AG04449 (cell line): Measurements from ENCODE around the gene ANKS1B.
A peak's percentile ranks its signal among the peaks of the same experiment; 100 is the strongest.

ENCODE experiments used
- CTCF ChIA-PET: fragments of 350-600 bp; formaldehyde crosslinking; extraction: SDS; loops from one replicate; lab custom pipeline; 2021; ENCODE audit warnings: antibody characterized with exemption; lab: Yijun Ruan, JAX
- POLR2A ChIA-PET: fragments of 400-600, 350-600 bp; formaldehyde crosslinking; extraction: SDS; loops from one replicate; lab custom pipeline; 2020; ENCODE audit warnings: antibody characterized with exemption, inconsistent platforms; lab: Yijun Ruan, JAX
- DNase-seq: peaks from one replicate; pipeline ENCODE4 v3.0.0-alpha.2; 2010; ENCODE audit warnings: low read depth, low spot score
- H3K4me3 ChIP-seq: 2 replicates; pipeline ENCODE4 v1.5.1; 2011; ENCODE audit warnings: low read depth, mild to moderate bottlenecking, control low read depth, low read length
- CTCF ChIP-seq: IDR thresholded peaks from one replicate; pipeline ENCODE4 v1.5.1; 2011; ENCODE audit warnings: mild to moderate bottlenecking, moderate library complexity, low read length, control low read depth, inconsistent platforms; ENCODE audit not compliant: insufficient read depth; ENCODE audit errors: missing control alignments

ANKS1B gene

GRCh38 chr12:98709022-98709421 is 1275.7 kb downstream of the ANKS1B start:
- H3K4me3 ChIP-seq: no peak overlapping the region
- no peak for TF ChIP-seq CTCF
- DNase-seq: no peak
- ChIA-PET CTCF (interaction anchor here (2.7 kb wide), 1 partner anchor 10 kb away, joined by 12 read pairs; no protein-coding TSS in a partner anchor), POLR2A (no interaction called here)

- no peak overlapping the region for H3K4me3 ChIP-seq
- ChIA-PET CTCF (interaction anchor here (3.1 kb wide), 1 partner anchor 297 kb away, joined by 15 read pairs; no protein-coding TSS in a partner anchor), POLR2A (no interaction called here)
- no peak for TF ChIP-seq CTCF
- no peak for DNase-seq
Observed at GRCh38 chr12:98701166-98701565, 1283.6 kb downstream of the ANKS1B start.

- no peak for DNase-seq
- POLR2A ChIA-PET: no interaction called here
- CTCF ChIA-PET: interaction anchor here (0.7 to 2.7 kb wide), 19 partner anchors 9 to 298 kb away, joined by 3 to 52 read pairs (median 4); no protein-coding TSS in a partner anchor
- no peak for TF ChIP-seq CTCF
- no peak overlapping the region for H3K4me3 ChIP-seq
Observed at GRCh38 chr12:98699586-98699985, 1285.2 kb downstream of the ANKS1B start.

- POLR2A ChIA-PET: no interaction called here
- TF ChIP-seq CTCF: peak; percentile 74
- DNase-seq: peak; percentile 4
- no peak overlapping the region for H3K4me3 ChIP-seq
- CTCF ChIA-PET: interaction anchor here (0.6 to 2.7 kb wide), 22 partner anchors 8 to 345 kb away, joined by 3 to 52 read pairs (median 4); no protein-coding TSS in a partner anchor
Observed at GRCh38 chr12:98698603-98699463, 1285.9 kb downstream of the ANKS1B start.

- no peak for TF ChIP-seq CTCF
- H3K4me3 ChIP-seq: no peak overlapping the region
- POLR2A ChIA-PET: no interaction called here
- no peak for DNase-seq
- CTCF ChIA-PET: interaction anchor here (0.7 to 1.0 kb wide), 2 partner anchors 45 to 241 kb away, joined by 3 read pairs; no protein-coding TSS in a partner anchor
Observed at GRCh38 chr12:98697209-98697608, 1287.5 kb downstream of the ANKS1B start.

GRCh38 chr12:98696036-98696646 is 1288.6 kb downstream of the ANKS1B start:
- TF ChIP-seq CTCF: no peak
- ChIA-PET CTCF (interaction anchor here (0.7 to 1.3 kb wide), 3 partner anchors 15 to 46 kb away, joined by 3 read pairs; no protein-coding TSS in a partner anchor), POLR2A (no interaction called here)
- H3K4me3 ChIP-seq: no peak overlapping the region
- no peak for DNase-seq
